Activated CD4-positive, alpha-beta T cell treated with anti-CD3 and anti-CD28 coated beads, Interleukin-2, amount 50 U/mL, for 24 hours (primary cell): ENCODE data around the gene COX4I2.
"Not testable (repeated sequence)": the region's sequence is repeated elsewhere in the genome, so short reads cannot be mapped to it uniquely, and the experiment has no call there.

Experiments
- DNase-seq, 2 donors: peaks; one replicate each; pipeline ENCODE4 v3.0.0-alpha.2; 2020; ENCODE audit warnings: low read depth in 1 of 2, low spot score in 1 of 2

The COX4I2 gene

GRCh38 chr20:31653561-31653960 is 15.8 kb downstream of the COX4I2 start:
- DNase-seq = no peak

- no peak for DNase-seq
Observed at GRCh38 chr20:31654534-31654933, 16.8 kb downstream of the COX4I2 start.

- DNase-seq = peak; percentile 65 to 68
Observed at GRCh38 chr20:31661625-31662371, 24.1 kb downstream of the COX4I2 start.

GRCh38 chr20:31662372-31662854 is 24.7 kb downstream of the COX4I2 start:
- no peak for DNase-seq

- DNase-seq = no peak
Observed at GRCh38 chr20:31663524-31663837, 25.8 kb downstream of the COX4I2 start.

- no peak for DNase-seq
Observed at GRCh38 chr20:31663838-31664695, 26.4 kb downstream of the COX4I2 start.

GRCh38 chr20:31664696-31665354 is 27.1 kb downstream of the COX4I2 start:
- no peak for DNase-seq

- no peak for DNase-seq
Observed at GRCh38 chr20:31665753-31666152, 28.0 kb downstream of the COX4I2 start.

- no peak for DNase-seq
Observed at GRCh38 chr20:31666258-31667042, 28.7 kb downstream of the COX4I2 start.

GRCh38 chr20:31667315-31668285 is 29.9 kb downstream of the COX4I2 start:
- DNase-seq = no peak

GRCh38 chr20:31668944-31669343 is 31.2 kb downstream of the COX4I2 start:
- not testable (repeated sequence) for DNase-seq

GRCh38 chr20:31669876-31670275 is 32.2 kb downstream of the COX4I2 start:
- DNase-seq = no peak

GRCh38 chr20:31670371-31671228 is 32.9 kb downstream of the COX4I2 start:
- DNase-seq = no peak

GRCh38 chr20:31671324-31671723 is 33.6 kb downstream of the COX4I2 start:
- DNase-seq = no peak

- no peak for DNase-seq
Observed at GRCh38 chr20:31673435-31673834, 35.7 kb downstream of the COX4I2 start.

GRCh38 chr20:31673943-31674463 is 36.3 kb downstream of the COX4I2 start:
- no peak for DNase-seq

- DNase-seq = peak in 1 of 2 donors; percentile 49
Observed at GRCh38 chr20:31674895-31675827, 37.4 kb downstream of the COX4I2 start.
